WTC11 (cell line): ENCODE measurements around the gene ANO2. TPM values are rescaled to one million over a fixed set of nuclear protein-coding genes. Genes with fewer than 3 reads are reported as not detected.

ENCODE experiments used
- ATAC-seq: fragments of 200-7000 bp; cut with Tn5 transposase; 2 replicates; pipeline ENCODE4 v1.10.0; 2021; ENCODE audit warnings: mild to moderate bottlenecking, moderate library complexity
- CTCF ChIA-PET: fragments of 300-600 bp; sonication (Branson Sonifier 250); formaldehyde crosslinking; loops from one replicate; lab custom pipeline; 2021; ENCODE audit warnings: antibody characterized with exemption; lab: Charles Lee
- POLR2A ChIA-PET: fragments of 350-600 bp; sonication (Branson Sonifier 250); formaldehyde crosslinking; loops from one replicate; lab custom pipeline; 2021; ENCODE audit warnings: antibody characterized with exemption; lab: Charles Lee
- DNase-seq: peaks from one replicate; pipeline ENCODE4 v3.0.0; 2021; ENCODE audit warnings: low spot score
- H3K27ac Mint-ChIP-seq: 2 replicates; pipeline ENCODE4 v1.8.0; 2021; ENCODE audit warnings: mixed read lengths
- H3K27me3 Mint-ChIP-seq: 2 replicates; pipeline ENCODE4 v1.8.0; 2021; ENCODE audit warnings: low read depth, mild to moderate bottlenecking, moderate library complexity, mixed read lengths
- H3K36me3 Mint-ChIP-seq: 2 replicates; pipeline ENCODE4 v1.8.0; 2021; ENCODE audit warnings: mixed read lengths
- H3K4me1 Mint-ChIP-seq: 2 replicates; pipeline ENCODE4 v1.8.0; 2022; ENCODE audit warnings: mixed read lengths
- H3K4me3 Mint-ChIP-seq: 2 replicates; pipeline ENCODE4 v1.8.0; 2021; ENCODE audit warnings: mild to moderate bottlenecking, moderate library complexity, mixed read lengths
- H3K9me3 Mint-ChIP-seq: 2 replicates; pipeline ENCODE4 v1.8.0; 2021; ENCODE audit warnings: mixed read lengths
- AFF4 ChIP-seq: sonication (generic); formaldehyde crosslinking; IDR thresholded peaks from 2 replicates; pipeline ENCODE4 v1.8.1; 2023; ENCODE audit warnings: mild to moderate bottlenecking, missing genetic modification reagents, borderline replicate concordance
- ATF2 ChIP-seq: sonication (generic); formaldehyde crosslinking; IDR thresholded peaks from 2 replicates; pipeline ENCODE4 v1.8.1; 2022; ENCODE audit warnings: low read depth, missing genetic modification reagents, borderline replicate concordance
- CDX4 ChIP-seq: fragments of 250-450 bp; sonication (Bioruptor Pico); IDR thresholded peaks from 2 replicates; pipeline ENCODE4 v1.9.0; 2021; ENCODE audit warnings: moderate library complexity, mild to moderate bottlenecking, inconsistent platforms, borderline replicate concordance
- ESRRA ChIP-seq: sonication (generic); formaldehyde crosslinking; IDR thresholded peaks from 2 replicates; pipeline ENCODE4 v1.8.1; 2022; ENCODE audit warnings: mild to moderate bottlenecking, missing genetic modification reagents, borderline replicate concordance
- FOXP1 ChIP-seq: sonication (generic); formaldehyde crosslinking; IDR thresholded peaks from 2 replicates; pipeline ENCODE4 v1.8.0; 2022; ENCODE audit warnings: missing genetic modification reagents, mild to moderate bottlenecking, moderate library complexity, borderline replicate concordance
- FOXP4 ChIP-seq: sonication (generic); formaldehyde crosslinking; IDR thresholded peaks from 2 replicates; pipeline ENCODE4 v1.8.0; 2022; ENCODE audit warnings: mild to moderate bottlenecking, missing genetic modification reagents
- GABPB1 ChIP-seq: sonication (generic); formaldehyde crosslinking; IDR thresholded peaks from 2 replicates; pipeline ENCODE4 v1.8.1; 2023; ENCODE audit warnings: mild to moderate bottlenecking, missing genetic modification reagents
- GRHL2 ChIP-seq: fragments of 250-450 bp; sonication (Bioruptor Pico); IDR thresholded peaks from 2 replicates; pipeline ENCODE4 v1.8.0; 2022; ENCODE audit warnings: mild to moderate bottlenecking, moderate library complexity; ENCODE audit not compliant: insufficient replicate concordance, severe bottlenecking
- HMGXB4 ChIP-seq: sonication (generic); formaldehyde crosslinking; IDR thresholded peaks from 2 replicates; pipeline ENCODE4 v1.8.1; 2023; ENCODE audit warnings: mild to moderate bottlenecking, moderate library complexity, missing genetic modification reagents
- IRF1 ChIP-seq: sonication (generic); formaldehyde crosslinking; IDR thresholded peaks from 2 replicates; pipeline ENCODE4 v1.8.0; 2023; ENCODE audit warnings: missing genetic modification reagents
- MAX ChIP-seq: sonication (generic); formaldehyde crosslinking; IDR thresholded peaks from 2 replicates; pipeline ENCODE4 v1.8.0; 2022; ENCODE audit warnings: mild to moderate bottlenecking, missing genetic modification reagents
- NFATC4 ChIP-seq: fragments of 250-450 bp; sonication (Bioruptor Pico); IDR thresholded peaks from 2 replicates; pipeline ENCODE4 v1.9.0; 2021; ENCODE audit warnings: mild to moderate bottlenecking
- NR2C2 ChIP-seq: sonication (generic); formaldehyde crosslinking; IDR thresholded peaks from 2 replicates; pipeline ENCODE4 v1.8.0; 2022; ENCODE audit warnings: mild to moderate bottlenecking, missing genetic modification reagents
- RELA ChIP-seq: sonication (generic); formaldehyde crosslinking; IDR thresholded peaks from 2 replicates; pipeline ENCODE4 v1.8.1; 2022; ENCODE audit warnings: missing genetic modification reagents, mild to moderate bottlenecking, borderline replicate concordance
- SP1 ChIP-seq: sonication (generic); formaldehyde crosslinking; conservative IDR thresholded peaks from 2 replicates; pipeline ENCODE4 v1.8.1; 2022; ENCODE audit warnings: missing genetic modification reagents
- STAT6 ChIP-seq: sonication (generic); formaldehyde crosslinking; conservative IDR thresholded peaks from 2 replicates; pipeline ENCODE4 v1.8.1; 2023; ENCODE audit warnings: mild to moderate bottlenecking, low read depth, missing genetic modification reagents, moderate library complexity
- ZNF219 ChIP-seq: sonication (generic); formaldehyde crosslinking; IDR thresholded peaks from 2 replicates; pipeline ENCODE4 v1.8.0; 2023; ENCODE audit warnings: missing genetic modification reagents, mild to moderate bottlenecking, borderline replicate concordance
- ZNF232 ChIP-seq: sonication (generic); formaldehyde crosslinking; IDR thresholded peaks from 2 replicates; pipeline ENCODE4 v1.8.0; 2022; ENCODE audit warnings: mild to moderate bottlenecking, missing genetic modification reagents
- ZNF423 ChIP-seq: fragments of 250-450 bp; sonication (Bioruptor Pico); IDR thresholded peaks from 2 replicates; pipeline ENCODE4 v2.1.2; 2022; ENCODE audit warnings: mild to moderate bottlenecking, moderate library complexity
- ZSCAN18 ChIP-seq: fragments of 250-450 bp; sonication (Bioruptor Pico); IDR thresholded peaks from 2 replicates; pipeline ENCODE4 v2.1.2; 2022; ENCODE audit warnings: mild to moderate bottlenecking, moderate library complexity
- total RNA-seq: library from RNA; stranded (reverse); gene quantifications from 3 replicates; pipeline ENCODE4 v1.2.3, GENCODE V29; 2021

The ANO2 gene
- total RNA-seq, 1 experiment from 2014 or later = 2.8 TPM

- H3K36me3 Mint-ChIP-seq = no peaks in the 10 kb centered on the region
- peaks cover 12% of the 10 kb centered on the region for H3K9me3 Mint-ChIP-seq
- ATAC-seq (no peak), DNase-seq (no peak)
- POLR2A ChIA-PET = no interaction called here
- H3K4me1 Mint-ChIP-seq = peaks cover 37% of the 10 kb centered on the region
- CTCF ChIA-PET = interaction anchor here (2.1 kb wide), 1 partner anchor 162 kb away, joined by 8 read pairs; no protein-coding TSS in a partner anchor
- no peak overlapping the region for H3K4me3 Mint-ChIP-seq
- TF ChIP-seq ZNF219 (CRISPR knock-in tag) = no peak
- TF ChIP-seq FOXP4 (CRISPR knock-in tag) = no peak
- no peak for TF ChIP-seq NFATC4 (CRISPR knock-in tag)
- TF ChIP-seq GRHL2 = no peak
- TF ChIP-seq SP1 (CRISPR knock-in tag) = no peak
- no peak for TF ChIP-seq RELA (CRISPR knock-in tag)
- TF ChIP-seq GABPB1 (CRISPR knock-in tag) = no peak
- no peak for TF ChIP-seq ZNF423 (CRISPR knock-in tag)
- TF ChIP-seq AFF4 (CRISPR knock-in tag) = no peak
- no peak for TF ChIP-seq ESRRA
- no peak for TF ChIP-seq IRF1
- TF ChIP-seq ZNF232 (CRISPR knock-in tag) = no peak
- no peak for TF ChIP-seq STAT6 (CRISPR knock-in tag)
- TF ChIP-seq NR2C2 (CRISPR knock-in tag) = no peak
- no peak for TF ChIP-seq ATF2 (CRISPR knock-in tag)
- TF ChIP-seq CDX4 (CRISPR knock-in tag) = no peak
- no peak for TF ChIP-seq HMGXB4 (CRISPR knock-in tag)
- TF ChIP-seq FOXP1 (CRISPR knock-in tag) = no peak
- no peak for TF ChIP-seq MAX
- no peak for TF ChIP-seq ZSCAN18 (CRISPR knock-in tag)
- TF ChIP-seq, all 79 proteins: peak for 0
- H3K27me3 Mint-ChIP-seq = no peaks in the 10 kb centered on the region; the same call in 1 of the 2 replicates
- H3K27ac Mint-ChIP-seq = no peak overlapping the region
Measured at GRCh38 chr12:5582541-5582940, 362.5 kb downstream of the ANO2 start.
